ENCODE measurements around the gene OPN1MW2.
"Not testable (repeated sequence)": the region's sequence is repeated elsewhere in the genome, so short reads cannot be mapped to it uniquely, and the experiment has no call there.

DNA sequence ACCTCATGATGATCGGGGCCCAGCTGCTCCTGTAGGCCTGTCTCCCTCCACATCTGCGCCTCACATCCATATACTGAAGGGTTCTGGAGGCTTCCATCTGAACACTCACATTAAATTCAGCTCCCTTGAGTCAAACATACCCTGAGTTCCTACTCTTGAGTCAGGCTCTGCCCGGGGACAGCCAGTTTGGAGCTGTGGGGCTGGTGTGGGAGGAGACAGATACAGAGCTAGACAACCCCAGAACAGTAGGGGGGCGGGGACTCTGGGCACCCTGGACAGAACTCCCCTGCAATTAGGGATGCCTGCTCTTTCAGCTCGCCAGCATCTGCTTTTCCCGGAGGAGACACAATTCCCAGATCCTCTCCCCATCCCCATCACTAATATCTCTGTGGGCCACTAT lies 43.5 kb downstream of the OPN1MW2 start:
- TF ChIP-seq POLR2AphosphoS5 (IDR thresholded peaks at IDR 0.05; ENCODE audit: low read depth); CREB1 (CRISPR knock-in tag; IDR thresholded peaks at IDR 0.05; ENCODE audit: low read depth); EZH2 (IDR thresholded peaks at IDR 0.05; ENCODE audit: low read depth, unreplicated experiment): not testable (repeated sequence)
- TF ChIP-seq, protein P1, sequence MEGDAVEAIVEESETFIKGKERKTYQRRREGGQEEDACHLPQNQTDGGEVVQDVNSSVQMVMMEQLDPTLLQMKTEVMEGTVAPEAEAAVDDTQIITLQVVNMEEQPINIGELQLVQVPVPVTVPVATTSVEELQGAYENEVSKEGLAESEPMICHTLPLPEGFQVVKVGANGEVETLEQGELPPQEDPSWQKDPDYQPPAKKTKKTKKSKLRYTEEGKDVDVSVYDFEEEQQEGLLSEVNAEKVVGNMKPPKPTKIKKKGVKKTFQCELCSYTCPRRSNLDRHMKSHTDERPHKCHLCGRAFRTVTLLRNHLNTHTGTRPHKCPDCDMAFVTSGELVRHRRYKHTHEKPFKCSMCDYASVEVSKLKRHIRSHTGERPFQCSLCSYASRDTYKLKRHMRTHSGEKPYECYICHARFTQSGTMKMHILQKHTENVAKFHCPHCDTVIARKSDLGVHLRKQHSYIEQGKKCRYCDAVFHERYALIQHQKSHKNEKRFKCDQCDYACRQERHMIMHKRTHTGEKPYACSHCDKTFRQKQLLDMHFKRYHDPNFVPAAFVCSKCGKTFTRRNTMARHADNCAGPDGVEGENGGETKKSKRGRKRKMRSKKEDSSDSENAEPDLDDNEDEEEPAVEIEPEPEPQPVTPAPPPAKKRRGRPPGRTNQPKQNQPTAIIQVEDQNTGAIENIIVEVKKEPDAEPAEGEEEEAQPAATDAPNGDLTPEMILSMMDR (conservative IDR thresholded peaks at IDR 0.05; ENCODE audit: low read depth in 2 of 2): not testable (repeated sequence)
- TF ChIP-seq, protein P2, sequence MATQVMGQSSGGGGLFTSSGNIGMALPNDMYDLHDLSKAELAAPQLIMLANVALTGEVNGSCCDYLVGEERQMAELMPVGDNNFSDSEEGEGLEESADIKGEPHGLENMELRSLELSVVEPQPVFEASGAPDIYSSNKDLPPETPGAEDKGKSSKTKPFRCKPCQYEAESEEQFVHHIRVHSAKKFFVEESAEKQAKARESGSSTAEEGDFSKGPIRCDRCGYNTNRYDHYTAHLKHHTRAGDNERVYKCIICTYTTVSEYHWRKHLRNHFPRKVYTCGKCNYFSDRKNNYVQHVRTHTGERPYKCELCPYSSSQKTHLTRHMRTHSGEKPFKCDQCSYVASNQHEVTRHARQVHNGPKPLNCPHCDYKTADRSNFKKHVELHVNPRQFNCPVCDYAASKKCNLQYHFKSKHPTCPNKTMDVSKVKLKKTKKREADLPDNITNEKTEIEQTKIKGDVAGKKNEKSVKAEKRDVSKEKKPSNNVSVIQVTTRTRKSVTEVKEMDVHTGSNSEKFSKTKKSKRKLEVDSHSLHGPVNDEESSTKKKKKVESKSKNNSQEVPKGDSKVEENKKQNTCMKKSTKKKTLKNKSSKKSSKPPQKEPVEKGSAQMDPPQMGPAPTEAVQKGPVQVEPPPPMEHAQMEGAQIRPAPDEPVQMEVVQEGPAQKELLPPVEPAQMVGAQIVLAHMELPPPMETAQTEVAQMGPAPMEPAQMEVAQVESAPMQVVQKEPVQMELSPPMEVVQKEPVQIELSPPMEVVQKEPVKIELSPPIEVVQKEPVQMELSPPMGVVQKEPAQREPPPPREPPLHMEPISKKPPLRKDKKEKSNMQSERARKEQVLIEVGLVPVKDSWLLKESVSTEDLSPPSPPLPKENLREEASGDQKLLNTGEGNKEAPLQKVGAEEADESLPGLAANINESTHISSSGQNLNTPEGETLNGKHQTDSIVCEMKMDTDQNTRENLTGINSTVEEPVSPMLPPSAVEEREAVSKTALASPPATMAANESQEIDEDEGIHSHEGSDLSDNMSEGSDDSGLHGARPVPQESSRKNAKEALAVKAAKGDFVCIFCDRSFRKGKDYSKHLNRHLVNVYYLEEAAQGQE (IDR thresholded peaks at IDR 0.05; ENCODE audit: unreplicated experiment): not testable (repeated sequence)
- TF ChIP-seq, protein P3, sequence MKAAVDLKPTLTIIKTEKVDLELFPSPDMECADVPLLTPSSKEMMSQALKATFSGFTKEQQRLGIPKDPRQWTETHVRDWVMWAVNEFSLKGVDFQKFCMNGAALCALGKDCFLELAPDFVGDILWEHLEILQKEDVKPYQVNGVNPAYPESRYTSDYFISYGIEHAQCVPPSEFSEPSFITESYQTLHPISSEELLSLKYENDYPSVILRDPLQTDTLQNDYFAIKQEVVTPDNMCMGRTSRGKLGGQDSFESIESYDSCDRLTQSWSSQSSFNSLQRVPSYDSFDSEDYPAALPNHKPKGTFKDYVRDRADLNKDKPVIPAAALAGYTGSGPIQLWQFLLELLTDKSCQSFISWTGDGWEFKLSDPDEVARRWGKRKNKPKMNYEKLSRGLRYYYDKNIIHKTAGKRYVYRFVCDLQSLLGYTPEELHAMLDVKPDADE (IDR thresholded peaks at IDR 0.05): not testable (repeated sequence)

Data from GM23338 (cell line).